ENCODE results near the gene TACO1. TPM values are rescaled to one million over a fixed set of nuclear protein-coding genes. Genes with fewer than 3 reads are reported as not detected.

The TACO1 gene
- polyA plus RNA-seq, 2 of the 4 experiments (the other 2 are of a cell fraction): 49.1 to 49.9 TPM

GRCh38 chr17:63621229-63621683 is 20.6 kb downstream of the TACO1 start:
- no peak for FAIRE-seq
- Histone ChIP-seq H3K27ac (peak overlapping the region; percentile 78 to 88), H3K9me3 (no peaks in the 10 kb centered on the region), H3K4me3 (peak overlapping the region; percentile 54), H3K4me1 (peaks cover 13% of the 10 kb centered on the region), H3K4me2 (peak overlapping the region; percentile 73)
- DNase-seq (ENCODE audit: low read depth in 1 of 2, low spot score in 1 of 2): peak in 1 of 2 experiments; percentile 71
- ATAC-seq: no peak; a peak in 1 of 6 replicates
- CTCF ChIA-PET: interaction anchor here (0.8 to 7.8 kb wide), 7 partner anchors 9 to 948 kb away, joined by 3 to 64 read pairs (median 3); no protein-coding TSS in a partner anchor
- WGBS (ENCODE audit: missing lambda C conversion rate): 14% methylated on average over 10 of the region's 10 CpGs
- TF ChIP-seq E2F6 (IDR thresholded peaks at IDR 0.05; ENCODE audit: borderline replicate concordance, low read depth) (peak; percentile 47; the same call in 1 of the 2 replicates), HOXB5 (CRISPR knock-in tag; IDR thresholded peaks at IDR 0.05) (peak; percentile 6; the same call in 1 of the 2 replicates), KDM1A (IDR thresholded peaks at IDR 0.05; ENCODE audit: low read depth) (no peak)
- POLR2A ChIA-PET: interaction anchor here (1.0 to 1.4 kb wide), 7 partner anchors 9 to 152 kb away, joined by 3 to 17 read pairs (median 6); partner anchors contain the start of genes CCDC47 and DDX42

- peak; percentile 56 for TF ChIP-seq RFX5 (IDR thresholded peaks at IDR 0.05)
- peak; percentile 90 for TF ChIP-seq POLR2A (IDR thresholded peaks at IDR 0.05; ENCODE audit: low read length)
- 0 out of 2 replicates have a peak, but pooled peaks have one; percentile 28 for TF ChIP-seq E2F6 (IDR thresholded peaks at IDR 0.05; ENCODE audit: borderline replicate concordance, low read depth)
- TF ChIP-seq ZFP36 (IDR thresholded peaks at IDR 0.05; ENCODE audit: borderline replicate concordance, partially characterized antibody): no peak
- no peak for TF ChIP-seq SREBF2 (IDR thresholded peaks at IDR 0.05)
- TF ChIP-seq GATA3 (IDR thresholded peaks at IDR 0.05; ENCODE audit: borderline replicate concordance): 0 out of 2 replicates have a peak, but pooled peaks have one; percentile 16
- TF ChIP-seq PHF8 (IDR thresholded peaks at IDR 0.05; ENCODE audit: borderline replicate concordance, low read depth): peak; percentile 90; the same call in 1 of the 2 replicates
- peak; percentile 24 for TF ChIP-seq CHD2 (IDR thresholded peaks at IDR 0.05; ENCODE audit: low read length, partially characterized antibody)
- TF ChIP-seq JUN (IDR thresholded peaks at IDR 0.05): peak; percentile 69 to 82; a peak in 3 of 5 replicates
- TF ChIP-seq HOXA7 (CRISPR knock-in tag; IDR thresholded peaks at IDR 0.05): no peak
- TF ChIP-seq BCL3 (IDR thresholded peaks at IDR 0.05): peak; percentile 94
- peak; percentile 96 for TF ChIP-seq PBX3 (IDR thresholded peaks at IDR 0.05)
- TF ChIP-seq MAX (IDR thresholded peaks at IDR 0.05): peak; percentile 83
- TF ChIP-seq SMC3 (IDR thresholded peaks at IDR 0.05): no peak
- WGBS (ENCODE audit: missing lambda C conversion rate): under 1% methylated on average over 43 of the region's 75 CpGs
- FAIRE-seq: peak; percentile 82
- no peaks in the 10 kb centered on the region for H3K9me3 ChIP-seq
- H3K27ac ChIP-seq: peak within 1 kb of the TSS; percentile 82 to 95
- peak within 1 kb of the TSS; percentile 95 for H3K4me2 ChIP-seq
- ChIA-PET POLR2A (interaction anchor here (0.6 to 1.4 kb wide), 13 partner anchors 10 to 177 kb away, joined by 3 to 17 read pairs (median 6); partner anchors contain the start of genes CCDC47, CYB561 and DDX42), CTCF (interaction anchor here (0.6 to 7.8 kb wide), 11 partner anchors 10 to 948 kb away, joined by 3 to 64 read pairs (median 3); no protein-coding TSS in a partner anchor)
- H3K4me3 ChIP-seq: peak within 1 kb of the TSS; percentile 92
- peaks cover 13% of the 10 kb centered on the region for H3K4me1 ChIP-seq
- peak; percentile 100 for DNase-seq (ENCODE audit: low read depth in 1 of 2, low spot score in 1 of 2)
- peak; percentile 88 to 96 for ATAC-seq
These were observed 21.2 kb downstream of the TACO1 start, which contains the start of gene MAP3K3 for GRCh38 chr17:63621684-63622573. MAP3K3 (plus strand) TSS chr17:63622417; CDS start chr17:63622760, 343 bp downstream.

All from A549 (cell line).